ENCODE measurements around the gene CERS5.

CERS5 gene

DNA sequence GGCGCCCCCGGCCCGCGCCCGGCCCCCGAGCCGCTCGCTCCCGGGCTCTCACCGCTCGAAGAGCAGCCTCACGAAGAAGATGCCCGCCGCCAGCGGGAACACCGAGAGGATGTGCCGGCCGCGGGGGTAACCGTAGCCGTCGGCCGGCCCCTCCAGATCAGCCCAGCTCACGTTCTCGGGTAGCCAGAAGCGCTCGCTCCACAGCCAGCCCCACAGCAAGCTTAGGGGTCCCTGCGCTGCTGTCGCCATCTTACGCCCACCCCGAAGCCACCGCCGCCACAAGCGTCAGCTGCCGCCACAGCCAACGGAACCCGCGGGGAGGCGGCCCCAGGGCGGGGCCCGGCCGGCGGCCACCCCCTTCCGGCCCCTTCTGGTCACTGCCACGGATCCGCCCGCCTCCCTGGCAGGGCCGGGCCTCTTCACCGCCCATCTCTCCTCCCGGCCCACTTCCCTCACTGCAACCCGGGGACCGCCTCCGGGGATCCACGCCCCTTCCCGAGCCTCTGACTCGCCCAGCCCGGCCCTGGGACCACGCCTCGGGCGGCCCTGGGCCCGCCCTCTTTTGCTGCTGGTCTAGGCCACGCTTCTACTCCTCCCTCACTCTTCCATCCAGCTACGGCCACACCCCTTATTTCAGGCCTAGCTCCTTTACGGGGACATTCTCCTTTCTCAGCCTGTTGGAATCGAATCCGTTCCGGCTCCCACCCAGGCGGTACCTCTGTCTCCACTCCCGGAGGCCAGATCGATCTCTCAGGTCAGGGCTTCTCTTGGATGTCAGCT lies at the start of gene CERS5:
TSS of gene CERS5 (minus strand) at position 321 of the 780 bp plus-strand sequence. CDS start at position 249, 72 bp downstream.
- peak; percentile 99 for DNase-seq (ENCODE audit: low read depth)

- DNase-seq (ENCODE audit: low read depth): no peak
Observed at GRCh38 chr12:50215033-50215432, 47.9 kb upstream of the CERS5 start.

- DNase-seq (ENCODE audit: low read depth): no peak
Observed at GRCh38 chr12:50214018-50214417, 46.8 kb upstream of the CERS5 start.

GRCh38 chr12:50213439-50213838 lies 46.3 kb upstream of the CERS5 start:
- DNase-seq (ENCODE audit: low read depth): no peak

- DNase-seq (ENCODE audit: low read depth): no peak
Observed at GRCh38 chr12:50212071-50212467, 44.9 kb upstream of the CERS5 start.

GRCh38 chr12:50211392-50212070 lies 44.4 kb upstream of the CERS5 start:
- DNase-seq (ENCODE audit: low read depth): no peak

DNA sequence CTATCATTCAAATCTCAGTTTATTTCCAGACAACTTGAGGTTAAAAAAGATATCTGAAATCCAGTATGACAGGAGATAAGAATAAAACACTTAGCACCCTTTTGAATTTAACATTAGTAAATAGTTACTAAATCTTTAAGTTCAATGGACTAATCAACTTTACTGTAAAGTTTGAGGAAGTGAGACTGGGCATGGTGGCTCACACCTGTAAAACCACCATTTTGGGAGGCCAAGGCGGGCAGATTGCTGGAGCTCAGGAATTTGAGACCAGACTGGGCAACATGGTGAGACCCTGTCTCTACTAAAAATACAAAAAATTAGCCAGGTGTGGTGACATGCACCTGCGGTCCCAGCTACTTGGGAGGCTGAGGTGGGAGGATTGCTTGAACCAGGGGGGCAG lies 40.3 kb upstream of the CERS5 start:
- DNase-seq (ENCODE audit: low read depth): no peak

- DNase-seq (ENCODE audit: low read depth): no peak
Observed at GRCh38 chr12:50205648-50206047, 38.5 kb upstream of the CERS5 start.

DNA sequence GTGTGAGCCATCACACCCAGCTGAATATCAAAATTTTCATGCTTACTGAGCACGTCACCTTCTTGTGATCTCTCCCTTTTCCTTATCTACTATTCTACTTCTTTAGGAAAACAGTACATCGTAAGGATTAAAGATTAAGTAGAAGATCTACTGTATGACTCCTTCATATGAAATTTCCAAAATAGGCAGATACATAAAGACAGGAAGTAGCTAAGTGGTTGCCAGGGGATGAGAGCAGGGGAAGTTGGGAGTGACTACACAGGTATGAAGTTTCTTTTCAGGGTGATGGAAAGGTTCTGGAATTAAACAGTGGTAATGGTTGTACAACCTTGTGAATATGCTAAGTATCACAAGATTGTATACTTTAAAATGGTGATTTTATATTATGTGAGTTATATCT lies 36.5 kb upstream of the CERS5 start:
- no peak for DNase-seq (ENCODE audit: low read depth)

- peak; percentile 71 for DNase-seq (ENCODE audit: low read depth)
Observed at GRCh38 chr12:50201987-50202521, 34.9 kb upstream of the CERS5 start.

DNA sequence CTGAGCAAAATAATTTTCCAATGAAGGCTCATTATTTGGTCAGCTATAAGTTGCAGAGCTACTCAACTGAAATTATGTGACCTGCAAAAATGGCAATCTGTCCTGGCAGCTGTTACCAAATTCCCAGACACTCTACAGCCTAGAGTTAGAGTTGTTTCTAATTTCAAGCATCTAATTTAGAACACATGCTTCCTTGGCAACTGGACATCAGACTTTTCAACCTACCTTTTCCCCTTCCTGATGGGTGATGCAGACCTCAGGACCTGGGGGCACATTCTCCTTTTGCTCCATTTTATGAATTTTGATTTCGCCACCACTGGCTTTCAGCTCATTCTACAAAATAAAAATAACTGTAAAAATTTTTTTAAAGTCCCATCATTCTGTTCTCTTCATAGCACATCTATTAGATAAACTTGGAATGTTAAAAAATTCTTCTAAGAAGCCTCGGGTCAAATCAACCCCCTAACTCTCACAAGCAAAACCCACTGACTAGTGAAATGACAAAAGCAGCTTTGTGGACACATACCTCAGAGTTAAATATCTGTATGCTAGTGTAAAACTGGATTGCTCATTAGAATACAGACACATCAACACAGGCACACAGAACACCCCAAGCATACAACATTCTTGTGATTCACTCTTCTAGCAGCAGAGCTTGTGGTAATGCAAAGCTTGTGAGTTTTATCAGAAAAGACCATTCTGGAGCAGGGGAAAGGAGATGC lies 33.5 kb upstream of the CERS5 start:
- DNase-seq (ENCODE audit: low read depth): peak; percentile 71

GRCh38 chr12:50198829-50199228 lies 31.7 kb upstream of the CERS5 start:
- DNase-seq (ENCODE audit: low read depth): no peak

DNA sequence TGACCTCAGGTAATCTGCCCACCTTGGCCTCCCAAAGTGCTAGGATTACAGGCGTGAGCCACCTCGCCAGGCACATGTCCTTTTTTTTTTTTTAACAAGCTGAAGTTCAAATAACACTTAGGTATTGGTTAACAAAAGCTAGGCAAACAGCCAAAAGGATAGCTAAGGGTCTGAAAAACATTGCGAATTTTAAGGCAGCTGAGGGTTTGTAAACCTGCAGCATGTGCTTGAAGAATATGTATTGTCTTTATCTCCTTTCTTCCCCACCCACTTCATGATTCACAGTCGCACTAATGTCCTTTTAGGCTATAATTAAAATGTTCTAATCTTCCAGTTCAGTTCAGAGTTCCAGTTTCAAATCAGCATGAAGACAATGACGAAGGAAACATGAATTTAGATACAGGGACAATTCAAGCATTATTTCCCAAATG lies 30.1 kb upstream of the CERS5 start:
- DNase-seq (ENCODE audit: low read depth): no peak

DNA sequence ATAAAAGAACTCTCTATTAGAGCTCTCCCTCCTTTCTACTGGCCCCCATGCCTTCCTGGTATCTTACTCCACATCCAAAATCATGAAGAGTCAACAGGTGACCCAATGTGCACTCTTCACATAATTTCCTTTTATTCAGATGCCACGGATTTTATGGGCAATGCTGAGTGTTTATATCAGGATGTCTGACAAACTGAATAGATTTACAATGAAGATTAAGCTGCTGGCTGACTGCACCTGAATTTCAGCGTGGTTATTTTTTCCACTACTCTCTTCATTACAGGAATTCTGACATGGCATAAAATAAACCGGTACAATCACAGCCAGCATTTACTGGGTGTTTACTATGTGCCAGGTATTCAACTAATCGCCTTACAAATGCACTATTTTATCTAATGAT lies 29.4 kb upstream of the CERS5 start:
- DNase-seq (ENCODE audit: low read depth): no peak

GRCh38 chr12:50195832-50196231 lies 28.7 kb upstream of the CERS5 start:
- DNase-seq (ENCODE audit: low read depth): peak; percentile 58

DNA sequence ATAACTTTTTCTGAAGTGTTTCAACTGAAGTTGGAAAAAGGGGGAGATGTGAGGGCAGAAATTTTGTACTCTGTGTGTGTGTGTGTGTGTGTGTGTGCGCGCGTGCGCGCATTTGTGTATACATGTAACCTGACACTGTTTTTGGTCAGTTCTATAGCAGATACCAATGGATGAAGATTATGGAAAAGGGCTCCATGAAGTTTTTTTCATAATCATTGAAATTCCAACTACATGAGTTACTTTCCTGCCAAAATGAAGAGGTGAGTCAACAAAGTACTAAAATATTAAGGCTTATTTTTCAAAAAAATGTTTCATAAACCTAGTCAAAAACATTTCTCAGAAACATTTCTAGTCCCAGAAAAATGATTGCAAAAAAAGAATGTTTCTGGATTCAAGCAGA lies 25.7 kb upstream of the CERS5 start:
- DNase-seq (ENCODE audit: low read depth): no peak

DNA sequence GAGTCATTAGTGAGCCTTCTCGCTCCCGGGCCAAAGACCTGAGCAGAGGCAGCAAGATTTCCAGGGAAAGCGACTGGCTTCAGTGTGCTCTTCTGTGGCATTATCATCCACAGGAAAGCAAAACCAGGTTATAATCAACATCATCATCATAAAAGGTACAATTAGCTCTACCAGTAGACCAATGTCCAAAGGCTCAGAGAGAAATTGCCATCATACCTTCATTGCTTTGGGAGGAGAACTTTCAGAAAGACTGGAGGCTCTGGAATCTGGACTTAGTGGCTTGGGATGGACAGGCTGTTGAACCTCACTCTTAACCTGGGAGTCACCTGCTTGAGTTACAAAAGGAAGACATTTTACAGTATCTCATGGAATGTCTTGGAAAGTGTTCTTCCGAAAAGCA lies 25.1 kb upstream of the CERS5 start:
- no peak for DNase-seq (ENCODE audit: low read depth)

DNA sequence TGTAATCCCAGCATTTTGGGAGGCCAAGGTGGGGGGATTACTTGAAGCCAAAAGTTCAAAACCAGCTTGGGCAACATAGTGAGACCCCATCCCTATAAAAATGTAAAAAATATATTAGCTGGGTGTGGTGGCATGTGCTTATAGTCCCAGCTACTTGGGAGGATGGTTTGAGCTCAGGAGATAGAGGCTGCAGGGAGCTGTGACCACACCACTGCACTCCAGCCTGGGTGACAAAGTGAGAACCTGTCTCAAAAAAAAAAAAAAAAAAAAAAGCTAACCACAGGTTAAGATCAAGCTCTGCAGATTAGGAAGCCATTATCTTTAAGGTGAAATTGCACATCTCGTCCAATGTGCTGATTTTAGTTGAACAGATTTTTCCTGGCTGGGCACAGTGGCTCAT lies 23.7 kb upstream of the CERS5 start:
- no peak for DNase-seq (ENCODE audit: low read depth)

- DNase-seq (ENCODE audit: low read depth): no peak
Observed at GRCh38 chr12:50188875-50189575, 21.9 kb upstream of the CERS5 start.

DNA sequence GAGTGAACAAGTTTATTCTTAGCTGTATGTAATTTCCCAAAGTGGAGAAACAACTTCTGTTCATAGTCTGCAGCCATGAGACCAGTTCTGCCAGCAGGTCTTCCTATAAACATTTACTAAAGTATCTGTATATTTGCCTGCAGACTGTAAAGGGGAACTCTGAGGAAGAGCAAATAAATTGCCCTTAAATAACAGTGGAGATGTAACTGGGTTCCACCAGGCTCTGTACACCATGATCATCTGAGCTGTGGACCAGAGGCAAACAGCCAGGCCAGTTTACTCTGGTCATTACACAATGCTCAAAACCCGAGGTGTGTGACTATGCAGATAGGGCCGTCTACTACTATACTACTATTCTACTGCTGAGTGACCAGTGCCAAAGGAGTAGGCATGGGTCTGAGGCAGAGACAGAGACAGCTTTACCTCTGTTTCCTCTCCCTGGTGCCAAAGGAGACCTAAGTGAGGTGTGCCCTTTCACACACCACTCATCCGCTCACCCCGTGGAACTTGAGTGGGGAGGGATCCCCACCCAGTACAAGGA lies 21.1 kb upstream of the CERS5 start:
- DNase-seq (ENCODE audit: low read depth): no peak

DNA sequence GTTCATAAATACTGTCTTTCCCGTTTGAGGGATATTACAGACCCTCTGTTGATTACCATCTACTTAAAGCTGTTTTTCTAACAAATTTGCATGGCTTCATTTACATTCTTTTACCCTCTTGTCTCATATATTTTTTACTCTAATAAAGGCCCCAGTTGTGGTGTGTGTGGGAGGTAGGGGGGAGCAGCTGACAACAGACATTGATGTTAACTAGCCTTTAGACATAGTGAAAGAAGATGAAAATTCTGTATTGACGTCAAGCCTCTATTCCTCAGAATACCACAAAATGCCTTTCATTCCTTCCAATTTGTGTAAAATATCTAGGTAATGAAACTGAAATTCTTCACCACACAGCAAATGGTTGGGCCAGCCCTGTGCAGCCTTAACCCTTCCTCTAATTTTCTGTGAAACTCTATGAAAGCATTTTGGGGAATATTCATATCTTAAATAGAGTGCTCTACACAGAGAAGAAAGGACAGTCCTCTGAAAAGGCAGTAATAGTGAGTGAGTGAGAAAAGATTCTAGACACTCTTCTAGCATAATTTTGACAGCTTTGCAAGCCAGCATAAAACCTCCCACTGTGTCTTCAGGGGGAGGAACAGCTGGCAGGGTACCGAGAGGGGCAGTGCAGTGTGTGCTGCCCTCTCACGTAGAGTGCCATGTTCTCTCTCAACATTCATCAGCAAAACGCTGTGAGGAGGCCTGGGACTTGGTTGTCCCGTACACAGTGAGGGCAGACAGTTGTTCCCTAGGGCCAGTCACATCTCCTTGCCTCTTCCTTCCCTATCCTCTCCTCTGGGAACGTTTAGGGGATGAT lies 20.1 kb upstream of the CERS5 start:
- DNase-seq (ENCODE audit: low read depth): peak; percentile 78
